Smooth muscle cell (in vitro differentiated cells): Measurements from ENCODE around the gene MRPL20. TPM values are rescaled to one million over a fixed set of nuclear protein-coding genes. Genes with fewer than 3 reads are reported as not detected.
"Not testable (repeated sequence)": the region's sequence is repeated elsewhere in the genome, so short reads cannot be mapped to it uniquely, and the experiment has no call there.

Experiments
- DNase-seq: peaks from one replicate; lab custom pipeline; 2025; ENCODE audit not compliant: unreplicated experiment; lab: John Stamatoyannopoulos, UW
- H2AFZ ChIP-seq: fragments of 200-600 bp; sonication (generic); 2 replicates; pipeline ENCODE4 v1.6.0; 2016; ENCODE audit warnings: antibody characterized with exemption, low read depth, mild to moderate bottlenecking
- H3F3A ChIP-seq: fragments of 200-600 bp; sonication (generic); 2 replicates; pipeline ENCODE4 v1.6.0; 2017; ENCODE audit warnings: antibody characterized with exemption, low read depth
- H3K27ac ChIP-seq: fragments of 200-600 bp; sonication (generic); 2 replicates; pipeline ENCODE4 v1.5.1; 2016; ENCODE audit warnings: low read depth, mild to moderate bottlenecking
- H3K27me3 ChIP-seq: fragments of 200-600 bp; sonication (generic); 2 replicates; pipeline ENCODE4 v1.6.1; 2016; ENCODE audit warnings: low read depth, mild to moderate bottlenecking
- H3K36me3 ChIP-seq: fragments of 200-600 bp; sonication (generic); 2 replicates; pipeline ENCODE4 v1.5.1; 2016; ENCODE audit warnings: low read depth
- H3K4me1 ChIP-seq: fragments of 200-600 bp; sonication (generic); 2 replicates; pipeline ENCODE4 v1.5.1; 2016; ENCODE audit warnings: low read depth
- H3K4me2 ChIP-seq: fragments of 200-600 bp; sonication (generic); 2 replicates; pipeline ENCODE4 v1.6.0; 2016; ENCODE audit warnings: mild to moderate bottlenecking
- H3K4me3 ChIP-seq: fragments of 200-600 bp; sonication (generic); 2 replicates; pipeline ENCODE4 v1.5.1; 2016; ENCODE audit warnings: mild to moderate bottlenecking
- H3K79me2 ChIP-seq: fragments of 200-600 bp; sonication (generic); 2 replicates; pipeline ENCODE4 v1.6.0; 2016; ENCODE audit warnings: low read depth, mild to moderate bottlenecking
- H3K9ac ChIP-seq: fragments of 200-600 bp; sonication (generic); 2 replicates; pipeline ENCODE4 v1.6.0; 2016; ENCODE audit warnings: low read depth
- H3K9me3 ChIP-seq: fragments of 200-600 bp; sonication (generic); replicated peaks from 2 replicates; pipeline ENCODE4 v1.5.1; 2016; ENCODE audit warnings: low read depth
- H4K20me1 ChIP-seq: fragments of 200-600 bp; sonication (generic); 2 replicates; pipeline ENCODE4 v1.6.0; 2016; ENCODE audit warnings: low read depth
- WGBS: methylation state at CpG from one replicate; pipeline ENCODE4 v1.1.7; 2016; ENCODE audit warnings: low lambda C conversion rate; 5-methylcytosine and 5-hydroxymethylcytosine counted together
- polyA plus RNA-seq: library from polyadenylated mRNA; unstranded; fragments of >200 nt; fragmentation: Nextera tagmentation; extraction: Ambion mirVana; gene quantifications from 2 replicates; pipeline ENCODE4 v1.2.1, GENCODE V29; 2016
- total RNA-seq: library from RNA; depleted of rRNA; stranded (reverse); fragments of >200 nt; gene quantifications from 2 replicates; pipeline ENCODE4 v1.2.3, GENCODE V29; 2014
- TF ChIP-seq, protein P1 (sequence below): fragments of 200-600 bp; sonication (generic); IDR thresholded peaks from 2 replicates; pipeline ENCODE4 v1.5.1; 2017; ENCODE audit warnings: borderline replicate concordance, mild to moderate bottlenecking, antibody characterized with exemption; ENCODE audit not compliant: insufficient read depth, poor library complexity, severe bottlenecking

The MRPL20 gene
- total and polyA plus RNA-seq, 2 experiments from 2014 or later, result 99.6 to 147 TPM

DNA sequence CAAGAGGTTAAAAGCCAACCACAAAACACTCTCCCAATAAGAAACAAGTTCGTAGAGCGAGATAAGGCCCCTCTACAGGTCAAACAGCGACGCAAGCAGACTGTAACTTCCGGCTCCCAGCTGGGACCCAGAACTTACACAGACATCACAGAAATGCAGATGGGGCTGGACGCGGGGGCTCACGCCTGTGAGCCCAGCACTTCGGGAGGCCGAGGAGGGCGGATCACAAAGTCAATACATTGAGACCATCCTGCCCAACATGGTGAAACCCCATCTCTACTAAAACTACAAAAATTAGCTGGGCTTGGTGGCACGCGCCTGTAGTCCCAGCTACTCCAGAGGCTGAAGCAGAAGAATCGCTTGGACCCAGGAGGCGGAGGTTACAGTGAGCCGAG is 19.0 kb downstream of the MRPL20 start:
- no peaks in the 10 kb centered on the region for H3K9me3 ChIP-seq
- no peak overlapping the region for H2AFZ ChIP-seq
- no peak overlapping the region for H3K4me3 ChIP-seq
- peaks cover 18% of the 10 kb centered on the region for H4K20me1 ChIP-seq
- no peaks in the 10 kb centered on the region for H3K4me1 ChIP-seq
- H3K9ac ChIP-seq, result no peak overlapping the region
- H3F3A ChIP-seq, result no peaks in the 10 kb centered on the region
- peaks cover 27% of the 10 kb centered on the region for H3K36me3 ChIP-seq
- H3K27ac ChIP-seq, result no peak overlapping the region
- TF ChIP-seq, protein P1, sequence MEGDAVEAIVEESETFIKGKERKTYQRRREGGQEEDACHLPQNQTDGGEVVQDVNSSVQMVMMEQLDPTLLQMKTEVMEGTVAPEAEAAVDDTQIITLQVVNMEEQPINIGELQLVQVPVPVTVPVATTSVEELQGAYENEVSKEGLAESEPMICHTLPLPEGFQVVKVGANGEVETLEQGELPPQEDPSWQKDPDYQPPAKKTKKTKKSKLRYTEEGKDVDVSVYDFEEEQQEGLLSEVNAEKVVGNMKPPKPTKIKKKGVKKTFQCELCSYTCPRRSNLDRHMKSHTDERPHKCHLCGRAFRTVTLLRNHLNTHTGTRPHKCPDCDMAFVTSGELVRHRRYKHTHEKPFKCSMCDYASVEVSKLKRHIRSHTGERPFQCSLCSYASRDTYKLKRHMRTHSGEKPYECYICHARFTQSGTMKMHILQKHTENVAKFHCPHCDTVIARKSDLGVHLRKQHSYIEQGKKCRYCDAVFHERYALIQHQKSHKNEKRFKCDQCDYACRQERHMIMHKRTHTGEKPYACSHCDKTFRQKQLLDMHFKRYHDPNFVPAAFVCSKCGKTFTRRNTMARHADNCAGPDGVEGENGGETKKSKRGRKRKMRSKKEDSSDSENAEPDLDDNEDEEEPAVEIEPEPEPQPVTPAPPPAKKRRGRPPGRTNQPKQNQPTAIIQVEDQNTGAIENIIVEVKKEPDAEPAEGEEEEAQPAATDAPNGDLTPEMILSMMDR, result no peak
- no peaks in the 10 kb centered on the region for H3K27me3 ChIP-seq
- peaks cover 16% of the 10 kb centered on the region for H3K79me2 ChIP-seq
- WGBS, result 98% methylated on average over 16 of the region's 16 CpGs
- no peak overlapping the region for H3K4me2 ChIP-seq
- DNase-seq, result no peak

DNA sequence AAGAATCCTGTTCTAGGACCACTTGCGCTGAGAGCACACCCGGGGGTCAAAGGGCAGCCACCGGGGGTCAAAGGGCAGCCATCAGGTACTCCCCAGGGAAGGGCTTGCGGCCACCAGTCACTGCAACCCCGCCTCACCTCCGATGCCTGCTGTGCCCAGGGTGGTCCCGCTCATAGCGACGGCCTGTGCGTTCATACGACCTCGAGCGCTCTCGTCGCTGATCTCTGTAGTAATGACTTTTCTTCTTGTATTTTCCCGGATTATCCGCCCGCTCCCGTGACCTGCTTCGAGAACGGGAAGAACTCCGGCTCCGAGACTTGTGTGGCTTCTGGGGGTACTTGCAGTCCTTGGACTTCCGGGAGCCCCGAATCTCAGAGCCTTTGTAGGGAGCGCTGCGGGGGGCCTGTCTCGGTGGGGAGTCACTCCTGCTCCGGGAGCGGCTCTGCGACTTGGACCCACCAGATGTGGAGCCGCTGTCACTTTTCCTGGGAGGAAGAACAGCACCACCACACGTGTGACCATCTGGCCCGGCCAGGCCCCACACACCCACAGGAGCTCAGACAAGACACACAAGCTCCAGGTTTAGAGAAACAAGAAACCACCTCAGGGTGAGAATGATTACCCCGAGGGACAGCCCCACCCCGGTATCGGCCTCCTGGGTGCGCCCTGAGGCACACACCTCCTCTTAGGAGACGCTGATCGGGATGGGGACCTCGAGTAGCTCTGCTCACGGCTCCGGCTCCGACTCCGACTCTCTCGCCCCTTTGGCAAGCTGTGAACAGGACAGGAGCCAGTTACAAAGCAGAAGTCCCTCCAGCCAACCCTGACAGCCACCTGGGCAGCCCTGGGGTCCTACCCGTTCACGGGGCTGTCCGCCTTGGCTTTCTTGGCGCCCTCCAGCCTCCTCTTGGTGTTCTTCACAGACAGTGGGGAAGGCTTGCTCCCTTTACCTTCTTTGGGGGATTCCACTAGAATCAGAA is 19.7 kb downstream of the MRPL20 start:
- no peak overlapping the region for H3K4me3 ChIP-seq
- TF ChIP-seq, protein P1, result no peak
- peaks cover 11% of the 10 kb centered on the region for H4K20me1 ChIP-seq
- 96% methylated on average over 50 of the region's 50 CpGs for WGBS
- H3K79me2 ChIP-seq, result peaks cover 12% of the 10 kb centered on the region
- H3K4me1 ChIP-seq, result no peaks in the 10 kb centered on the region
- no peaks in the 10 kb centered on the region for H3F3A ChIP-seq
- H3K36me3 ChIP-seq, result peaks cover 25% of the 10 kb centered on the region
- no peak for DNase-seq
- no peaks in the 10 kb centered on the region for H3K27me3 ChIP-seq
- H3K9me3 ChIP-seq, result no peaks in the 10 kb centered on the region
- no peak overlapping the region for H2AFZ ChIP-seq
- no peak overlapping the region for H3K27ac ChIP-seq
- no peak overlapping the region for H3K9ac ChIP-seq
- H3K4me2 ChIP-seq, result no peak overlapping the region

DNA sequence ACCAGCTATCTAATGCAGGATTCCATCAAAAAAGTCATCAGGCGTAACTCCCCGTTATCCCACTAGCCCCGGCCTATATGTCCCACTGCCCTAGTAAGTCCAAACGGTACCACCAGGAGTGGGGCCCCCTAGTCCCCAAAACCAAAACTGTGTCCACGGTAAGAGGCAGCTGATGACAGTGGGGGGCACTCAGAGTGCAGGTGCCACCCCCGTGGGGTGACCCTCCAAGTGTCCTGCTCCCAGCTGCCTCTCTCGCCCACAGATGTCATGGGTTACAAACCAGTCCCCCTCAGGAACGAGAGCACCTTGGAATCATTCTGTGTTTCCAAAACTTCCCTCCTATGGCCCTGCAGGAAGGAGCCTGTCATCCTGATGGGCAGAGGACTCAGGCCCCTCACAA is 21.2 kb downstream of the MRPL20 start:
- no peak overlapping the region for H3K27ac ChIP-seq
- H3K27me3 ChIP-seq, result no peaks in the 10 kb centered on the region
- TF ChIP-seq, protein P1, result no peak
- H3K4me3 ChIP-seq, result no peak overlapping the region
- no peak overlapping the region for H2AFZ ChIP-seq
- H3F3A ChIP-seq, result no peaks in the 10 kb centered on the region
- whole genome bisulfite sequencing, result 98% methylated on average over 8 of the region's 8 CpGs
- peaks cover 7% of the 10 kb centered on the region for H3K79me2 ChIP-seq
- H3K4me2 ChIP-seq, result no peak overlapping the region
- H3K9me3 ChIP-seq, result no peaks in the 10 kb centered on the region
- DNase-seq, result no peak
- H3K4me1 ChIP-seq, result no peaks in the 10 kb centered on the region
- no peak overlapping the region for H3K9ac ChIP-seq
- H3K36me3 ChIP-seq, result peaks cover 11% of the 10 kb centered on the region
- peaks cover 5% of the 10 kb centered on the region for H4K20me1 ChIP-seq

DNA sequence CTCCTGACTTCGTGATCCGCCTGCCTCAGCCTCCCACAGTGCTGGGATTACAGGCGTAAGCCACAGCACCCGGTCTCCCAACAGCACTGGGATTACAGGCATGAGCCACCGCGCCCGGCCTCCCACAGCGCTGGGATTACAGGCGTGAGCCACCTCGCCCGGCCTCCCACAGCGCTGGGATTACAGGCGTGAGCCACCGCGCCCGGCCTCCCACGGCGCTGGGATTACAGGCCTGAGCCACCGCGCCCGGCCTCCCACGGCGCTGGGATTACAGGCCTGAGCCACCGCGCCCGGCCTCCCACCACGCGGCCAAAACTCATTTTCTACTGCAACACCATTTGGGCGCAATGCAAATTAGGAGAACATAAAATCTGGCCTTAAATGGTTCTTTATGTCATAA is 21.8 kb downstream of the MRPL20 start:
- not testable (repeated sequence) for H3K4me1 ChIP-seq, H3K4me3 ChIP-seq, H3K79me2 ChIP-seq, H4K20me1 ChIP-seq, H3K4me2 ChIP-seq, H3F3A ChIP-seq, H3K9ac ChIP-seq, H3K36me3 ChIP-seq, H3K27ac ChIP-seq, H2AFZ ChIP-seq, H3K9me3 ChIP-seq, DNase-seq, H3K27me3 ChIP-seq
- WGBS, result 95% methylated on average over 29 of the region's 29 CpGs
